HFF-Myc (cell line): Measurements from ENCODE around the gene TTC7B.

Experiments
- DNase-seq: peaks from one replicate; pipeline ENCODE4 v3.0.0-alpha.2; 2011; ENCODE audit warnings: low read depth; ENCODE audit errors: extremely low read depth
- H3K4me3 ChIP-seq: replicated peaks from 2 replicates; pipeline ENCODE4 v1.5.1; 2011; ENCODE audit warnings: low read depth, mild to moderate bottlenecking, control low read depth, low read length
- CTCF ChIP-seq: IDR thresholded peaks from 2 replicates; pipeline ENCODE4 v1.5.1; 2012; ENCODE audit warnings: mild to moderate bottlenecking, low read depth, low read length, control low read depth; ENCODE audit errors: missing control alignments

The TTC7B gene

GRCh38 chr14:90739318-90740068 lies 76.7 kb downstream of the TTC7B start:
- no peak for DNase-seq
- no peak for TF ChIP-seq CTCF
- no peak overlapping the region for H3K4me3 ChIP-seq

GRCh38 chr14:90733139-90733808 lies 83.0 kb downstream of the TTC7B start:
- no peak overlapping the region for H3K4me3 ChIP-seq
- TF ChIP-seq CTCF: no peak
- DNase-seq: no peak

GRCh38 chr14:90732718-90733117 lies 83.5 kb downstream of the TTC7B start:
- H3K4me3 ChIP-seq: no peak overlapping the region
- no peak for TF ChIP-seq CTCF
- no peak for DNase-seq

GRCh38 chr14:90732139-90732538 lies 84.1 kb downstream of the TTC7B start:
- no peak overlapping the region for H3K4me3 ChIP-seq
- TF ChIP-seq CTCF: no peak
- DNase-seq: no peak

- no peak for TF ChIP-seq CTCF
- no peak overlapping the region for H3K4me3 ChIP-seq
- DNase-seq: no peak
Observed at GRCh38 chr14:90731487-90731886, 84.7 kb downstream of the TTC7B start.

GRCh38 chr14:90730206-90730766 lies 85.9 kb downstream of the TTC7B start:
- TF ChIP-seq CTCF: no peak
- H3K4me3 ChIP-seq: no peak overlapping the region
- DNase-seq: no peak
